ENCODE data around the gene CHTOP.

CHTOP gene

GRCh38 chr1:153647346-153647714, 13.5 kb downstream of the CHTOP start:
- H3K4me3 ChIP-seq (ENCODE audit: low read length), result no peak overlapping the region
- H3K4me1 ChIP-seq (ENCODE audit: insufficient read depth, low read length), result no peaks in the 10 kb centered on the region
- H3K27me3 ChIP-seq (ENCODE audit: insufficient read depth, low read length), result no peaks in the 10 kb centered on the region
- H3K36me3 ChIP-seq (ENCODE audit: insufficient read depth, low read length), result peaks cover 41% of the 10 kb centered on the region
- H3K9me3 ChIP-seq (ENCODE audit: low read length), result no peaks in the 10 kb centered on the region
- H2AFZ ChIP-seq (ENCODE audit: low read depth, low read length), result no peak overlapping the region

GRCh38 chr1:153648000-153648643, 14.3 kb downstream of the CHTOP start:
- Histone ChIP-seq H3K4me3 (ENCODE audit: low read length) (no peak overlapping the region), H3K4me1 (ENCODE audit: insufficient read depth, low read length) (no peaks in the 10 kb centered on the region), H3K9me3 (ENCODE audit: low read length) (no peaks in the 10 kb centered on the region), H3K36me3 (ENCODE audit: insufficient read depth, low read length) (peaks cover 33% of the 10 kb centered on the region), H3K27me3 (ENCODE audit: insufficient read depth, low read length) (no peaks in the 10 kb centered on the region), H2AFZ (ENCODE audit: low read depth, low read length) (no peak overlapping the region)

GRCh38 chr1:153649137-153649862, 15.4 kb downstream of the CHTOP start:
- no peaks in the 10 kb centered on the region for H3K9me3 ChIP-seq (ENCODE audit: low read length)
- H3K4me3 ChIP-seq (ENCODE audit: low read length), result no peak overlapping the region
- no peaks in the 10 kb centered on the region for H3K4me1 ChIP-seq (ENCODE audit: insufficient read depth, low read length)
- H2AFZ ChIP-seq (ENCODE audit: low read depth, low read length), result no peak overlapping the region
- H3K27me3 ChIP-seq (ENCODE audit: insufficient read depth, low read length), result no peaks in the 10 kb centered on the region
- H3K36me3 ChIP-seq (ENCODE audit: insufficient read depth, low read length), result peaks cover 21% of the 10 kb centered on the region

- Histone ChIP-seq H3K9me3 (ENCODE audit: low read length) (no peaks in the 10 kb centered on the region), H3K4me1 (ENCODE audit: insufficient read depth, low read length) (no peaks in the 10 kb centered on the region), H2AFZ (ENCODE audit: low read depth, low read length) (no peak overlapping the region), H3K36me3 (ENCODE audit: insufficient read depth, low read length) (peaks cover 15% of the 10 kb centered on the region), H3K27me3 (ENCODE audit: insufficient read depth, low read length) (no peaks in the 10 kb centered on the region), H3K4me3 (ENCODE audit: low read length) (no peak overlapping the region)
These were observed 16.0 kb downstream of the CHTOP start for GRCh38 chr1:153649863-153650235.

- Histone ChIP-seq H3K9me3 (ENCODE audit: low read length) (no peaks in the 10 kb centered on the region), H3K36me3 (ENCODE audit: insufficient read depth, low read length) (no peaks in the 10 kb centered on the region), H2AFZ (ENCODE audit: low read depth, low read length) (no peak overlapping the region), H3K4me3 (ENCODE audit: low read length) (no peak overlapping the region), H3K4me1 (ENCODE audit: insufficient read depth, low read length) (no peaks in the 10 kb centered on the region), H3K27me3 (ENCODE audit: insufficient read depth, low read length) (no peaks in the 10 kb centered on the region)
These were observed 17.9 kb downstream of the CHTOP start for GRCh38 chr1:153651771-153652170.

- Histone ChIP-seq H3K4me1 (ENCODE audit: insufficient read depth, low read length) (no peaks in the 10 kb centered on the region), H3K36me3 (ENCODE audit: insufficient read depth, low read length) (no peaks in the 10 kb centered on the region), H2AFZ (ENCODE audit: low read depth, low read length) (no peak overlapping the region), H3K4me3 (ENCODE audit: low read length) (no peak overlapping the region), H3K27me3 (ENCODE audit: insufficient read depth, low read length) (no peaks in the 10 kb centered on the region), H3K9me3 (ENCODE audit: low read length) (no peaks in the 10 kb centered on the region)
These were observed 19.1 kb downstream of the CHTOP start for GRCh38 chr1:153652805-153653500.

GRCh38 chr1:153655333-153655732, 21.5 kb downstream of the CHTOP start:
- H3K36me3 ChIP-seq (ENCODE audit: insufficient read depth, low read length), result no peaks in the 10 kb centered on the region
- peaks cover 9% of the 10 kb centered on the region for H3K4me1 ChIP-seq (ENCODE audit: insufficient read depth, low read length)
- H3K4me3 ChIP-seq (ENCODE audit: low read length), result no peak overlapping the region
- H2AFZ ChIP-seq (ENCODE audit: low read depth, low read length), result no peak overlapping the region
- no peaks in the 10 kb centered on the region for H3K27me3 ChIP-seq (ENCODE audit: insufficient read depth, low read length)
- no peaks in the 10 kb centered on the region for H3K9me3 ChIP-seq (ENCODE audit: low read length)

- Histone ChIP-seq H2AFZ (ENCODE audit: low read depth, low read length) (peak within 1 kb of the TSS; percentile 94), H3K9me3 (ENCODE audit: low read length) (no peaks in the 10 kb centered on the region), H3K27me3 (ENCODE audit: insufficient read depth, low read length) (no peaks in the 10 kb centered on the region), H3K4me3 (ENCODE audit: low read length) (peak within 1 kb of the TSS; percentile 90), H3K4me1 (ENCODE audit: insufficient read depth, low read length) (peaks cover 14% of the 10 kb centered on the region), H3K36me3 (ENCODE audit: insufficient read depth, low read length) (peaks cover 31% of the 10 kb centered on the region)
These were observed 24.7 kb downstream of the CHTOP start, which contains the start of gene SNAPIN for GRCh38 chr1:153658400-153659174. Gene SNAPIN (plus strand): TSS chr1:153658703. CDS start chr1:153658744, 41 bp downstream.

GRCh38 chr1:153659175-153659534, 25.3 kb downstream of the CHTOP start:
- H3K4me3 ChIP-seq (ENCODE audit: low read length), result peak overlapping the region; percentile 90
- H3K36me3 ChIP-seq (ENCODE audit: insufficient read depth, low read length), result peaks cover 36% of the 10 kb centered on the region
- no peaks in the 10 kb centered on the region for H3K9me3 ChIP-seq (ENCODE audit: low read length)
- no peaks in the 10 kb centered on the region for H3K27me3 ChIP-seq (ENCODE audit: insufficient read depth, low read length)
- H2AFZ ChIP-seq (ENCODE audit: low read depth, low read length), result no peak overlapping the region
- peaks cover 14% of the 10 kb centered on the region for H3K4me1 ChIP-seq (ENCODE audit: insufficient read depth, low read length)

GRCh38 chr1:153659656-153660055, 25.8 kb downstream of the CHTOP start:
- Histone ChIP-seq H3K9me3 (ENCODE audit: low read length) (no peaks in the 10 kb centered on the region), H2AFZ (ENCODE audit: low read depth, low read length) (no peak overlapping the region), H3K27me3 (ENCODE audit: insufficient read depth, low read length) (no peaks in the 10 kb centered on the region), H3K36me3 (ENCODE audit: insufficient read depth, low read length) (peaks cover 41% of the 10 kb centered on the region), H3K4me3 (ENCODE audit: low read length) (peak overlapping the region; percentile 90), H3K4me1 (ENCODE audit: insufficient read depth, low read length) (peaks cover 14% of the 10 kb centered on the region)

GRCh38 chr1:153661111-153661708, 27.3 kb downstream of the CHTOP start:
- peaks cover 57% of the 10 kb centered on the region for H3K36me3 ChIP-seq (ENCODE audit: insufficient read depth, low read length)

GRCh38 chr1:153662269-153662668, 28.4 kb downstream of the CHTOP start:
- Histone ChIP-seq H2AFZ (ENCODE audit: low read depth, low read length) (no peak overlapping the region), H3K27me3 (ENCODE audit: insufficient read depth, low read length) (no peaks in the 10 kb centered on the region), H3K4me3 (ENCODE audit: low read length) (no peak overlapping the region), H3K4me1 (ENCODE audit: insufficient read depth, low read length) (peaks cover 14% of the 10 kb centered on the region), H3K36me3 (ENCODE audit: insufficient read depth, low read length) (peaks cover 67% of the 10 kb centered on the region), H3K9me3 (ENCODE audit: low read length) (no peaks in the 10 kb centered on the region)

More at GRCh38 chr1:153661111-153661708, 27.3 kb downstream of the CHTOP start:
- Histone ChIP-seq H3K4me1 (ENCODE audit: insufficient read depth, low read length) (peaks cover 14% of the 10 kb centered on the region), H2AFZ (ENCODE audit: low read depth, low read length) (no peak overlapping the region), H3K9me3 (ENCODE audit: low read length) (no peaks in the 10 kb centered on the region), H3K27me3 (ENCODE audit: insufficient read depth, low read length) (no peaks in the 10 kb centered on the region), H3K4me3 (ENCODE audit: low read length) (no peak overlapping the region)
